IMR-90 (cell line): ENCODE measurements around the gene CCDC71. TPM values are rescaled to one million over a fixed set of nuclear protein-coding genes. Genes with fewer than 3 reads are reported as not detected.

Experiments used
- ATAC-seq: fragments of 200-7000 bp; cut with Tn5 transposase; 2 replicates; pipeline ENCODE4 v1.9.1; 2020; ENCODE audit warnings: low read depth, mild to moderate bottlenecking, moderate library complexity
- BruUV-seq: library from RNA; stranded (reverse); fragments of 400-500 nt; replicated peaks from 2 replicates; lab custom pipeline; 2021; lab: Mats Ljungman, UMichigan
- CTCF ChIA-PET: fragments of 300-600 bp; formaldehyde crosslinking; extraction: SDS; loops from one replicate; lab custom pipeline; 2021; ENCODE audit warnings: antibody characterized with exemption; lab: Yijun Ruan, JAX
- POLR2A ChIA-PET: fragments of 300-600 bp; sonication (Branson Sonifier 250); formaldehyde crosslinking; loops from one replicate; lab custom pipeline; 2022; ENCODE audit warnings: antibody characterized with exemption; ENCODE audit not compliant: unreplicated experiment; lab: Charles Lee
- DNase-seq: peaks from one replicate; pipeline ENCODE4 v3.0.0; 2013
- H2AFZ ChIP-seq: replicated peaks from 2 replicates; pipeline ENCODE3; 2013; ENCODE audit warnings: low read length, mild to moderate bottlenecking; ENCODE audit not compliant: poor library complexity
- H2AK5ac ChIP-seq: 2 replicates; pipeline ENCODE4 v1.6.1; 2013; ENCODE audit warnings: low read depth, low read length, inconsistent platforms
- H2AK9ac ChIP-seq: replicated peaks from 2 replicates; pipeline ENCODE3; 2013; ENCODE audit warnings: mild to moderate bottlenecking, low read depth, low read length, moderate library complexity; ENCODE audit not compliant: poor library complexity
- H2BK120ac ChIP-seq: 2 replicates; pipeline ENCODE4 v1.6.1; 2013; ENCODE audit warnings: low read depth, low read length, inconsistent platforms
- H2BK15ac ChIP-seq: 3 replicates; pipeline ENCODE4 v1.6.1; 2013; ENCODE audit warnings: low read depth, low read length, inconsistent platforms
- H2BK20ac ChIP-seq: 2 replicates; pipeline ENCODE4 v1.6.1; 2013; ENCODE audit warnings: low read depth, mild to moderate bottlenecking, inconsistent platforms, low read length, moderate library complexity
- H2BK5ac ChIP-seq: 2 replicates; pipeline ENCODE4 v1.6.1; 2013; ENCODE audit warnings: mild to moderate bottlenecking, low read depth, low read length, inconsistent platforms; ENCODE audit not compliant: poor library complexity, severe bottlenecking
- H3K14ac ChIP-seq: replicated peaks from 2 replicates; pipeline ENCODE4 v1.6.1; 2013; ENCODE audit warnings: low read depth, low read length, inconsistent platforms
- H3K18ac ChIP-seq: 2 replicates; pipeline ENCODE4 v1.6.1; 2013; ENCODE audit warnings: low read depth, low read length, control low read depth
- H3K23ac ChIP-seq: 2 replicates; pipeline ENCODE4 v1.6.1; 2013; ENCODE audit warnings: low read depth, low read length, inconsistent platforms
- H3K27ac ChIP-seq: 2 replicates; pipeline ENCODE4 v1.5.1; 2013; ENCODE audit warnings: mild to moderate bottlenecking, control low read depth, low read length; ENCODE audit not compliant: insufficient read depth
- H3K27me3 ChIP-seq: 2 replicates; pipeline ENCODE4 v1.6.1; 2013; ENCODE audit warnings: low read length; ENCODE audit not compliant: control insufficient read depth, insufficient read depth
- H3K36me3 ChIP-seq: 2 replicates; pipeline ENCODE4 v1.6.1; 2013; ENCODE audit warnings: low read length, mixed read lengths; ENCODE audit not compliant: control insufficient read depth, insufficient read depth
- H3K4ac ChIP-seq: 2 replicates; pipeline ENCODE4 v1.6.1; 2013; ENCODE audit warnings: low read depth, low read length, inconsistent platforms
- H3K4me1 ChIP-seq: 2 replicates; pipeline ENCODE4 v1.6.1; 2013; ENCODE audit warnings: low read length, mixed read lengths; ENCODE audit not compliant: control insufficient read depth, insufficient read depth
- H3K4me2 ChIP-seq: 2 replicates; pipeline ENCODE4 v1.6.1; 2013; ENCODE audit warnings: low read depth, mild to moderate bottlenecking, control low read depth, low read length, moderate library complexity
- H3K4me3 ChIP-seq: 2 replicates; pipeline ENCODE4 v1.5.1; 2013; ENCODE audit warnings: low read depth, mild to moderate bottlenecking, control low read depth, low read length, moderate library complexity; ENCODE audit not compliant: insufficient read depth
- H3K56ac ChIP-seq: 2 replicates; pipeline ENCODE4 v1.6.1; 2013; ENCODE audit warnings: low read length, inconsistent platforms; ENCODE audit not compliant: insufficient read depth; ENCODE audit errors: extremely low read depth
- H3K79me1 ChIP-seq, 2 experiments: 2 replicates each; pipeline ENCODE4 v1.6.1; 2013; ENCODE audit warnings: low read length in 2 of 2, inconsistent platforms in 1 of 2, low read depth in 1 of 2
- H3K9ac ChIP-seq: 2 replicates; pipeline ENCODE4 v1.6.1; 2013; ENCODE audit warnings: low read depth, low read length, control low read depth
- H3K9me1 ChIP-seq: 2 replicates; pipeline ENCODE4 v1.6.1; 2013; ENCODE audit warnings: low read length, inconsistent platforms; ENCODE audit not compliant: insufficient read depth
- H3K9me3 ChIP-seq: 2 replicates; pipeline ENCODE4 v1.6.1; 2013; ENCODE audit warnings: low read length; ENCODE audit not compliant: control insufficient read depth, insufficient read depth
- H4K20me1 ChIP-seq: 2 replicates; pipeline ENCODE4 v1.6.1; 2013; ENCODE audit warnings: low read length, inconsistent platforms; ENCODE audit not compliant: insufficient read depth
- H4K5ac ChIP-seq: 2 replicates; pipeline ENCODE4 v1.6.1; 2013; ENCODE audit warnings: mild to moderate bottlenecking, low read depth, low read length, control low read depth
- H4K8ac ChIP-seq, 2 experiments: 2 replicates each; pipeline ENCODE4 v1.6.1; 2013; ENCODE audit warnings: low read depth in 2 of 2, low read length in 2 of 2, control low read depth in 1 of 2, inconsistent platforms in 1 of 2
- H4K91ac ChIP-seq: 2 replicates; pipeline ENCODE4 v1.6.1; 2013; ENCODE audit warnings: low read depth, low read length, inconsistent platforms; ENCODE audit not compliant: insufficient read depth
- CTCF ChIP-seq: conservative IDR thresholded peaks from 2 replicates; pipeline ENCODE4 v1.5.1; 2012; ENCODE audit warnings: mild to moderate bottlenecking, low read depth, low read length, improper control_type of control experiment
- ELK1 ChIP-seq: fragments of 150-350 bp; IDR thresholded peaks from 2 replicates; pipeline ENCODE4 v1.6.1; 2016; ENCODE audit warnings: low read depth, mild to moderate bottlenecking, low read length, moderate library complexity, borderline replicate concordance
- FOS ChIP-seq: fragments of 150-350 bp; IDR thresholded peaks from 2 replicates; pipeline ENCODE4 v1.6.1; 2016; ENCODE audit warnings: low read depth, low read length
- MAFK ChIP-seq: IDR thresholded peaks from 2 replicates; pipeline ENCODE4 v1.6.1; 2012; ENCODE audit warnings: low read depth, low read length, improper control_type of control experiment
- RAD21 ChIP-seq: IDR thresholded peaks from 2 replicates; pipeline ENCODE4 v1.6.1; 2012; ENCODE audit warnings: low read length, improper control_type of control experiment
- RCOR1 ChIP-seq: IDR thresholded peaks from 2 replicates; pipeline ENCODE4 v1.6.1; 2012; ENCODE audit warnings: mild to moderate bottlenecking, low read length, improper control_type of control experiment; ENCODE audit not compliant: insufficient replicate concordance
- SMC3 ChIP-seq: fragments of 150-350 bp; IDR thresholded peaks from 2 replicates; pipeline ENCODE4 v1.6.1; 2016; ENCODE audit warnings: low read depth, mild to moderate bottlenecking, antibody characterized with exemption, low read length, moderate library complexity
- WGBS, 2 experiments: methylation state at CpG; one replicate each; pipeline versions ENCODE4 v1.1.5 to v1.1.7; 2013; ENCODE audit warnings: missing lambda C conversion rate in 2 of 2; ENCODE audit not compliant: insufficient read length in 1 of 2; ENCODE audit errors: extremely low coverage in 2 of 2; 5-methylcytosine and 5-hydroxymethylcytosine counted together
- dilution Hi-C: fragments of 300-500 bp; cut with HindIII; formaldehyde crosslinking; loops from one replicate; pipeline ENCODE4 v1.14.3; 2018; ENCODE audit warnings: low sequenced_read_pairs; ENCODE audit not compliant: unreplicated experiment
- in situ Hi-C: fragments of 300-500 bp; cut with MboI; formaldehyde crosslinking; loops from 3 replicates; pipeline ENCODE4 v1.14.3; 2019; ENCODE audit warnings: low sequenced_read_pairs, inconsistent platforms, mixed read lengths
- intact Hi-C: fragments of 100-400 bp; cut with micrococcal nuclease; formaldehyde crosslinking; loops from 2 replicates; pipeline ENCODE4 v1.10.0; 2022
- polyA plus RNA-seq, 3 experiments: library from polyadenylated mRNA; depleted of rRNA; stranded (reverse); fragments of >200 nt; gene quantifications; 2 replicates each; pipeline ENCODE4 v1.2.3, GENCODE V29; 2012; ENCODE audit warnings: low replicate concordance in 1 of 3
- total RNA-seq: library from RNA; depleted of rRNA; stranded (reverse); fragments of >200 nt; gene quantifications from 2 replicates; pipeline ENCODE4 v1.2.3, GENCODE V29; 2012

The CCDC71 gene
- total and polyA plus RNA-seq, 2 of the 4 experiments (the other 2 are of a cell fraction), result 29.4 to 35.9 TPM

GRCh38 chr3:49153349-49153912 lies 12.7 kb downstream of the CCDC71 start:
- no peaks in the 10 kb centered on the region for H3K9me1 ChIP-seq
- intact Hi-C loops (no loop called here), in situ Hi-C loops (loop anchor here (25.0 kb wide), 1 partner anchor 284 kb away; the partner anchor contains the start of gene NICN1), dilution Hi-C loops (no loop called here)
- H2BK5ac ChIP-seq, result no peak overlapping the region
- H3K14ac ChIP-seq, result no peak overlapping the region
- no peak overlapping the region for H2BK120ac ChIP-seq
- CTCF ChIA-PET, result no interaction called here
- H2AK5ac ChIP-seq, result no peak overlapping the region
- H3K9me3 ChIP-seq, result no peaks in the 10 kb centered on the region
- no peak overlapping the region for H3K56ac ChIP-seq
- H3K36me3 ChIP-seq, result no peaks in the 10 kb centered on the region
- H3K27ac ChIP-seq, result no peak overlapping the region
- no peak overlapping the region for H3K4ac ChIP-seq
- H2AK9ac ChIP-seq, result no peak overlapping the region
- no peaks in the 10 kb centered on the region for H3K27me3 ChIP-seq
- no peak for TF ChIP-seq SMC3
- TF ChIP-seq RCOR1, result no peak
- TF ChIP-seq MAFK, result no peak
- no peak for TF ChIP-seq FOS
- no peak for TF ChIP-seq RAD21
- no peak for TF ChIP-seq CTCF
- no peak for TF ChIP-seq ELK1
- no peak overlapping the region for H4K91ac ChIP-seq
- BruUV-seq, result no TSS peak
- DNase-seq (no peak), ATAC-seq (no peak)
- H3K9ac ChIP-seq, result no peak overlapping the region
- no peak overlapping the region for H3K4me2 ChIP-seq
- WGBS, 2 experiments, result no CpG with 5 or more reads among the region's 3 CpGs
- no peak overlapping the region for H2BK20ac ChIP-seq
- POLR2A ChIA-PET, result no interaction called here
- H3K4me3 ChIP-seq, result no peak overlapping the region
- H4K8ac ChIP-seq, result no peak overlapping the region
- H2AFZ ChIP-seq, result peak overlapping the region; percentile 32
- H3K18ac ChIP-seq, result no peak overlapping the region
- no peak overlapping the region for H4K5ac ChIP-seq
- no peaks in the 10 kb centered on the region for H4K20me1 ChIP-seq
- H2BK15ac ChIP-seq, result no peak overlapping the region
- H3K23ac ChIP-seq, result no peak overlapping the region
- no peaks in the 10 kb centered on the region for H3K79me1 ChIP-seq
- H3K4me1 ChIP-seq, result no peaks in the 10 kb centered on the region
